Calu3 (cell line): Measurements from ENCODE around the gene ABTB2. TPM values are rescaled to one million over a fixed set of nuclear protein-coding genes. Genes with fewer than 3 reads are reported as not detected.
A peak's percentile ranks its signal among the peaks of the same experiment; 100 is the strongest.

ENCODE experiments used
- BruUV-seq: library from RNA; stranded (reverse); fragments of 400-500 nt; replicated peaks from 2 replicates; lab custom pipeline; 2021; lab: Mats Ljungman, UMichigan
- CTCF ChIA-PET: fragments of 300-600 bp; sonication (Branson Sonifier 250); formaldehyde crosslinking; loops from one replicate; lab custom pipeline; 2022; ENCODE audit warnings: antibody characterized with exemption; lab: Charles Lee
- DNase-seq: peaks from one replicate; pipeline ENCODE4 v3.0.0; 2022
- H3K27ac Mint-ChIP-seq: one replicate; pipeline ENCODE4 v1.8.0; 2022; ENCODE audit warnings: mixed read lengths; ENCODE audit not compliant: unreplicated experiment
- H3K27me3 Mint-ChIP-seq: one replicate; pipeline ENCODE4 v1.8.0; 2022; ENCODE audit warnings: mixed read lengths; ENCODE audit not compliant: unreplicated experiment
- H3K36me3 Mint-ChIP-seq: one replicate; pipeline ENCODE4 v1.8.0; 2022; ENCODE audit warnings: mild to moderate bottlenecking, moderate library complexity, mixed read lengths; ENCODE audit not compliant: insufficient read depth, unreplicated experiment
- H3K4me1 Mint-ChIP-seq: one replicate; pipeline ENCODE4 v1.8.0; 2022; ENCODE audit warnings: mild to moderate bottlenecking, low read depth, mixed read lengths; ENCODE audit not compliant: unreplicated experiment
- H3K4me3 Mint-ChIP-seq: one replicate; pipeline ENCODE4 v1.8.0; 2022; ENCODE audit warnings: mild to moderate bottlenecking, low read depth, moderate library complexity, mixed read lengths; ENCODE audit not compliant: unreplicated experiment
- H3K9me3 Mint-ChIP-seq: one replicate; pipeline ENCODE4 v1.8.0; 2022; ENCODE audit warnings: low read depth, mixed read lengths; ENCODE audit not compliant: unreplicated experiment
- intact Hi-C: fragments of 100-400 bp; cut with micrococcal nuclease; formaldehyde crosslinking; loops from one replicate; pipeline ENCODE4 v1.10.0; 2022; ENCODE audit not compliant: unreplicated experiment
- total RNA-seq: library from RNA; stranded (reverse); gene quantifications from 2 replicates; pipeline ENCODE4 v1.2.3, GENCODE V29; 2022
- TF ChIP-seq, protein P1 (sequence below): fragments of 200-600 bp; IDR thresholded peaks from one replicate; pipeline ENCODE4 v1.8.0; 2022; ENCODE audit warnings: antibody characterized with exemption; ENCODE audit not compliant: unreplicated experiment

Gene ABTB2
- total RNA-seq, 1 experiment from 2014 or later, result 24.8 TPM

DNA sequence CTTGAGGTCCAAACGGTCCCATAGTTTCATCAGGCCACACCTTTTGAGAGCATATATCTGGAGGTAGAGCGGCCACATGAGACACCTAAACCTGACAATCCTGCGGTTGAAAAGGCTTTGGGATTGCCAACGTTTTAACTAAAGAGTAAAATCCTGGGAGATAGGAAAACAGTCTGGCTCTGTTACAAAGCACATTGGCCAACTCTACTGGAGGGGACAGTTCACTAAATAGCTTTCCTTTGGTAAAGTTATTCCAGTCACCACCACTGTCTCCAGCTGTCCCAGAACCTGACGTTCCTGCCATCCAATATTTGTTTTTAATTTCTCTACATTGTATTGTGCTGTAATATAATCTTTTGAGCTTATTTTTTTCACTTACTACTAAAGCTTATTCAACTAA, 22.0 kb downstream of the ABTB2 start:
- Mint-ChIP-seq H3K4me3 (no peak overlapping the region), H3K27me3 (no peaks in the 10 kb centered on the region), H3K9me3 (no peaks in the 10 kb centered on the region), H3K36me3 (peaks cover 18% of the 10 kb centered on the region), H3K27ac (no peak overlapping the region), H3K4me1 (peaks cover 58% of the 10 kb centered on the region)
- BruUV-seq, result no TSS peak
- intact Hi-C loops, result no loop called here
- TF ChIP-seq, protein P1, sequence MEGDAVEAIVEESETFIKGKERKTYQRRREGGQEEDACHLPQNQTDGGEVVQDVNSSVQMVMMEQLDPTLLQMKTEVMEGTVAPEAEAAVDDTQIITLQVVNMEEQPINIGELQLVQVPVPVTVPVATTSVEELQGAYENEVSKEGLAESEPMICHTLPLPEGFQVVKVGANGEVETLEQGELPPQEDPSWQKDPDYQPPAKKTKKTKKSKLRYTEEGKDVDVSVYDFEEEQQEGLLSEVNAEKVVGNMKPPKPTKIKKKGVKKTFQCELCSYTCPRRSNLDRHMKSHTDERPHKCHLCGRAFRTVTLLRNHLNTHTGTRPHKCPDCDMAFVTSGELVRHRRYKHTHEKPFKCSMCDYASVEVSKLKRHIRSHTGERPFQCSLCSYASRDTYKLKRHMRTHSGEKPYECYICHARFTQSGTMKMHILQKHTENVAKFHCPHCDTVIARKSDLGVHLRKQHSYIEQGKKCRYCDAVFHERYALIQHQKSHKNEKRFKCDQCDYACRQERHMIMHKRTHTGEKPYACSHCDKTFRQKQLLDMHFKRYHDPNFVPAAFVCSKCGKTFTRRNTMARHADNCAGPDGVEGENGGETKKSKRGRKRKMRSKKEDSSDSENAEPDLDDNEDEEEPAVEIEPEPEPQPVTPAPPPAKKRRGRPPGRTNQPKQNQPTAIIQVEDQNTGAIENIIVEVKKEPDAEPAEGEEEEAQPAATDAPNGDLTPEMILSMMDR, result no peak
- CTCF ChIA-PET, result no interaction called here
- no peak for DNase-seq

DNA sequence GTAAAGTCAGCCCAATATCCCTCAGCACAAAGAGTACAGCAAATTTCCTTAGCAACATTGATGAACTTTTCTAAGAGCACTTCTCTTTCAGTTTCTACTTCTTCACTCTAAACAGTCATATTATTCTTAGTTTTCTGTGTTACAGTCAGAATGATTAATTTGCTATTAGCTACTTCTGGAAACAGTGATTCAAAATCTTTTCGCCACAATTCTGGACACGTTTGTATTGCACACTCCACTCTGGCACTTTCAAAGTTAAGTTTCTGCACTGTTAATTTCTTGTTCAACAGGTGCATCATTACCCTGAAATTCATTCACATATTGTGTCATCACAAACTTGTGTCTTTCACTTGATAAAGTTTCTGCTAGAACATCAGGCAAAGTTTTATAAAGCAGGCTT, 22.5 kb downstream of the ABTB2 start:
- BruUV-seq, result no TSS peak
- DNase-seq, result no peak
- no peak overlapping the region for H3K27ac Mint-ChIP-seq
- intact Hi-C loops, result no loop called here
- no peaks in the 10 kb centered on the region for H3K9me3 Mint-ChIP-seq
- no peaks in the 10 kb centered on the region for H3K27me3 Mint-ChIP-seq
- H3K36me3 Mint-ChIP-seq, result peaks cover 18% of the 10 kb centered on the region
- TF ChIP-seq, protein P1, result no peak
- no peak overlapping the region for H3K4me3 Mint-ChIP-seq
- H3K4me1 Mint-ChIP-seq, result peaks cover 62% of the 10 kb centered on the region
- CTCF ChIA-PET, result no interaction called here

DNA sequence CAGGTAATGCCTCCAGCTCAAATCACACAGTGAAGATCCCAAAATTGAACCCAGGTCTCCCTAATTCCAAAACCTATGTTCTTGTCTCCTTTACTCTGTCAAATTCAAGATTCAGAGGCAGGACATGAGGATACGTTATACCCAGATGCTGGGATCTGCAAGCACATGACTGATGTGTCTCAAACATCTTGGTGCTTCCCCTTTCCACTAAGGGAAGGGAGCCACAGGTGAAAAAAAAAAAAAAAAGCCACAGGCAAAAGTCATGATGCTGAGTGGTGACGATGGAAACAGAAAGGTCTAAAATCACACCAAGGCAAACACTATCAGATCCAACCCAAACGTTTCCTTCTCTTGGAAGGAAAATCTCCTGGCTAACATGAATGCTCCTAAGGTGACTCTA, 24.0 kb downstream of the ABTB2 start:
- Mint-ChIP-seq H3K27me3 (no peaks in the 10 kb centered on the region), H3K36me3 (peaks cover 14% of the 10 kb centered on the region), H3K27ac (no peak overlapping the region), H3K9me3 (no peaks in the 10 kb centered on the region), H3K4me1 (peaks cover 58% of the 10 kb centered on the region), H3K4me3 (no peak overlapping the region)
- TF ChIP-seq, protein P1, result no peak
- no peak for DNase-seq
- BruUV-seq, result no TSS peak
- intact Hi-C loops, result loop anchor here (5.0 kb wide), 1 partner anchor 56 kb away; no protein-coding TSS in a partner anchor
- CTCF ChIA-PET, result interaction anchor here (0.6 to 1.7 kb wide), 5 partner anchors 15 to 159 kb away, joined by 3 to 7 read pairs (median 4); no protein-coding TSS in a partner anchor

DNA sequence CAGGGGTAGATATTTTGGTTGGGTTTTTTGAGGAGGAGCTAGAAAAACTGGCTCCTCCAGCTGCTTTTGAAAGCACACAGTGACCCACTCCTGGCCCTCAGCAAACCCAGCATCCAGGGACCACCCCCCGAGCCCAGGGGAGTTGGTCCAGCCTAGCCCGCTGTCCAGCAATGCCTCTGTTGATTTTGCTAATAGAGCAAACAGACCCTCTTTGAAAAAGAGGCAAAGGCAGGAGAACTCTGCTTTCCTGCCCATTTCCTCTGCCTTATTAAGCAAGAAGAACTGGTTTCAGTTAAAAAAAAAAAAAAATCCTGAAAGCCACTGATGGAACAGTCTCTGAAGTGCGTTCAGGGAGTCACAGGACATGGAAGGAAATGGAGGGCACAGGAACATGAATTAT, 25.3 kb downstream of the ABTB2 start:
- Mint-ChIP-seq H3K9me3 (no peaks in the 10 kb centered on the region), H3K4me3 (peak overlapping the region; percentile 34), H3K4me1 (peaks cover 61% of the 10 kb centered on the region), H3K36me3 (peaks cover 16% of the 10 kb centered on the region), H3K27ac (peak overlapping the region; percentile 81), H3K27me3 (no peaks in the 10 kb centered on the region)
- CTCF ChIA-PET, result interaction anchor here (0.7 to 1.4 kb wide), 4 partner anchors 13 to 226 kb away, joined by 3 to 4 read pairs (median 3); no protein-coding TSS in a partner anchor
- BruUV-seq, result no TSS peak
- peak; percentile 28 for DNase-seq
- intact Hi-C loops, result loop anchor here (5.0 kb wide), 1 partner anchor 55 kb away; no protein-coding TSS in a partner anchor
- TF ChIP-seq, protein P1, result no peak
